HepG2 (cell line): ENCODE data around the gene NDOR1. TPM values are rescaled to one million over a fixed set of nuclear protein-coding genes. Genes with fewer than 3 reads are reported as not detected.

Experiments
- CBX1 ChIP-seq: IDR thresholded peaks from one replicate; pipeline ENCODE4 v1.6.1; 2016; ENCODE audit warnings: antibody characterized with exemption, low read depth
- FOXA3 ChIP-seq: IDR thresholded peaks from 2 replicates; pipeline ENCODE4 v1.6.1; 2016; ENCODE audit warnings: missing genetic modification reagents, missing compliant biosample characterization
- KLF12 ChIP-seq: sonication (generic); formaldehyde crosslinking; IDR thresholded peaks from 2 replicates; pipeline ENCODE4 v1.4.0; 2020; ENCODE audit warnings: missing genetic modification reagents, borderline replicate concordance
- MAF1 ChIP-seq: sonication (generic); formaldehyde crosslinking; IDR thresholded peaks from 2 replicates; pipeline ENCODE4 v1.5.0; 2020; ENCODE audit warnings: missing genetic modification reagents, borderline replicate concordance
- PLSCR1 ChIP-seq: sonication (generic); formaldehyde crosslinking; IDR thresholded peaks from 2 replicates; pipeline ENCODE4 v1.5.0; 2020; ENCODE audit warnings: missing genetic modification reagents, mild to moderate bottlenecking, borderline replicate concordance
- SKI ChIP-seq: fragments of 450-650 bp; IDR thresholded peaks from one replicate; pipeline ENCODE4 v1.6.1; 2018; ENCODE audit warnings: mild to moderate bottlenecking; ENCODE audit not compliant: partially characterized antibody
- TBP ChIP-seq: sonication (generic); formaldehyde crosslinking; IDR thresholded peaks from 2 replicates; pipeline ENCODE4 v1.5.0; 2020; ENCODE audit warnings: missing genetic modification reagents
- TMF1 ChIP-seq: sonication (generic); formaldehyde crosslinking; IDR thresholded peaks from 2 replicates; pipeline ENCODE4 v1.8.1; 2022; ENCODE audit warnings: low read depth, missing genetic modification reagents
- ZBTB21 ChIP-seq: sonication (generic); formaldehyde crosslinking; IDR thresholded peaks from 2 replicates; pipeline ENCODE4 v1.4.0; 2020; ENCODE audit warnings: missing genetic modification reagents
- ZBTB49 ChIP-seq: sonication (generic); formaldehyde crosslinking; IDR thresholded peaks from 2 replicates; pipeline ENCODE4 v1.4.0; 2020; ENCODE audit warnings: missing genetic modification reagents, borderline replicate concordance
- ZFX ChIP-seq: sonication (generic); formaldehyde crosslinking; IDR thresholded peaks from 2 replicates; pipeline ENCODE4 v1.4.0; 2020; ENCODE audit warnings: mild to moderate bottlenecking, low read depth, missing genetic modification reagents, moderate library complexity
- ZNF121 ChIP-seq: sonication (generic); formaldehyde crosslinking; IDR thresholded peaks from 2 replicates; pipeline ENCODE4 v1.5.0; 2020; ENCODE audit warnings: mild to moderate bottlenecking, missing genetic modification reagents
- ZNF180 ChIP-seq: sonication (generic); formaldehyde crosslinking; IDR thresholded peaks from 2 replicates; pipeline ENCODE4 v1.4.0; 2020; ENCODE audit warnings: low read depth, missing genetic modification reagents, borderline replicate concordance
- ZNF264 ChIP-seq: sonication (generic); formaldehyde crosslinking; IDR thresholded peaks from 2 replicates; pipeline ENCODE4 v1.4.0; 2020; ENCODE audit warnings: missing genetic modification reagents
- ZNF574 ChIP-seq: sonication (generic); formaldehyde crosslinking; IDR thresholded peaks from 2 replicates; pipeline ENCODE4 v1.4.0; 2020; ENCODE audit warnings: missing genetic modification reagents
- ZNF615 ChIP-seq: sonication (generic); formaldehyde crosslinking; IDR thresholded peaks from 2 replicates; pipeline ENCODE4 v1.5.0; 2020; ENCODE audit warnings: mild to moderate bottlenecking, missing genetic modification reagents, borderline replicate concordance
- ZNF724P ChIP-seq: sonication (generic); formaldehyde crosslinking; IDR thresholded peaks from 2 replicates; pipeline ENCODE4 v1.8.0; 2022; ENCODE audit warnings: missing genetic modification reagents, borderline replicate concordance
- ZNF891 ChIP-seq: sonication (generic); formaldehyde crosslinking; IDR thresholded peaks from 2 replicates; pipeline ENCODE4 v1.5.0; 2020; ENCODE audit warnings: mild to moderate bottlenecking, missing genetic modification reagents
- ZSCAN5A ChIP-seq: sonication (generic); formaldehyde crosslinking; IDR thresholded peaks from 2 replicates; pipeline ENCODE4 v1.8.0; 2022; ENCODE audit warnings: mild to moderate bottlenecking, missing genetic modification reagents, borderline replicate concordance
- polyA plus RNA-seq, 8 experiments: library from polyadenylated mRNA; depleted of rRNA in 3 of 8; stranded (reverse) in 7 of 8; unstranded in 1 of 8; fragments of >200 nt; fragmentation: Illumina TruSeq in 4 of 8; extraction: Trizol in 4 of 8; gene quantifications; 2 replicates each; pipeline versions ENCODE4 v1.2.1 to v1.2.3, GENCODE V29; 2011 to 2016; ENCODE audit warnings: low read depth in 4 of 8, missing spikeins in 1 of 8, mixed read lengths in 1 of 8; ENCODE audit not compliant: insufficient read depth in 1 of 8
- total RNA-seq, 5 experiments: library from RNA; depleted of rRNA; stranded (reverse); fragments of >200 nt; fragmentation: Illumina TruSeq; extraction: Trizol; gene quantifications; 2 replicates each; pipeline ENCODE4 v1.2.3, GENCODE V29; 2016; ENCODE audit warnings: low read depth in 1 of 5
- TF ChIP-seq, protein P1 (sequence below): sonication (generic); formaldehyde crosslinking; IDR thresholded peaks from 2 replicates; pipeline ENCODE4 v1.8.0; 2022; ENCODE audit warnings: missing genetic modification reagents, mild to moderate bottlenecking, borderline replicate concordance

NDOR1 gene
- total and polyA plus RNA-seq, 2 of the 13 experiments (the other 11 are each of a cell fraction or from before 2014, with no cell fraction given) = 3.6 to 8.7 TPM

DNA sequence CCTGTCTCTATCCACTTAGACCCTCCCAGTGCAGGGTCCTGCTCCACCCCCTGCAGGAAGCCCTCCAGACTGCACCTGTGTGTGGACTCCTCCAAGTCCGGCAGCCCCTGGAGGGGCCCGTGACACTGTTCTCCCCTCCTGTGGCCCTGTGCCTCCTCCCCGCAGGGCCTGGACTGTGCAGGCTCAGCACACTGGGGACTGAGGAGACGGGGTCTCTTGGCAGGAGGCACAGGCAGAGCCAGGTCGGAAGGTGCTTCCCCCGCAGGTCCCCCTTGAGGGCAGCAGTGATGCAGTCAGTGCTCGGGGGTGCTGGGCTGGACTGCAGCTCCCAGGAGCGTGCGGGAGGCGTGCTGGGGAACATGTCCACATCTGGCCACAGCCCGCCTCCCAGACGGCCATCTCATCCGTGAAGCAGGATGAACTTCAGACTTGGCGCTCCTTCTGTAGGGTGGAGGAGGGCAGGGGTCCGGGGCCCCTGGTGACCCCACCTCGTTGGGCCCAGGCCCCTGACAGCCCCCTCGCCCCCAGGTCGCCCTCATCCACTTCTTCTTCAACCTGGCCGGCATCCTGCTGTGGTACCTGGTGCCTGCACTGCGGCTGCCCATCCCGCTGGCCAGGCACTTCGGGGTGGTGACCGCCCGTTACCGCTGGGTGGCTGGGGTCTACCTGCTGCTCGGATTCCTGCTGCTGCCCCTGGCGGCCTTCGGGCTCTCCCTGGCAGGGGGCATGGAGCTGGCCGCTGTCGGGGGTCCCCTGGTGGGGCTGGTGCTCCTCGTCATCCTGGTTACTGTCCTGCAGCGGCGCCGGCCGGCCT is 30.1 kb downstream of the NDOR1 start (continued):
- TF ChIP-seq ZNF574 = peak; percentile 54; the same call in 1 of the 2 replicates
- peak; percentile 34; the same call in 1 of the 2 replicates for TF ChIP-seq FOXA3 (CRISPR knock-in tag)
- no peak for TF ChIP-seq ZNF615 (CRISPR knock-in tag)
- no peak for TF ChIP-seq CBX1
- TF ChIP-seq PLSCR1 (CRISPR knock-in tag) = no peak
- no peak for TF ChIP-seq SKI
- TF ChIP-seq KLF12 = 0 out of 2 replicates have a peak, but pooled peaks have one; percentile 12
- TF ChIP-seq ZBTB21 (CRISPR knock-in tag) = no peak
- no peak for TF ChIP-seq ZNF180 (CRISPR knock-in tag)
- TF ChIP-seq, protein P1, sequence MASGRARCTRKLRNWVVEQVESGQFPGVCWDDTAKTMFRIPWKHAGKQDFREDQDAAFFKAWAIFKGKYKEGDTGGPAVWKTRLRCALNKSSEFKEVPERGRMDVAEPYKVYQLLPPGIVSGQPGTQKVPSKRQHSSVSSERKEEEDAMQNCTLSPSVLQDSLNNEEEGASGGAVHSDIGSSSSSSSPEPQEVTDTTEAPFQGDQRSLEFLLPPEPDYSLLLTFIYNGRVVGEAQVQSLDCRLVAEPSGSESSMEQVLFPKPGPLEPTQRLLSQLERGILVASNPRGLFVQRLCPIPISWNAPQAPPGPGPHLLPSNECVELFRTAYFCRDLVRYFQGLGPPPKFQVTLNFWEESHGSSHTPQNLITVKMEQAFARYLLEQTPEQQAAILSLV (CRISPR knock-in tag) = 0 out of 2 replicates have a peak, but pooled peaks have one; percentile 13
- TF ChIP-seq TMF1 (CRISPR knock-in tag) = peak; percentile 22; the same call in 1 of the 2 replicates
- TF ChIP-seq ZNF891 (CRISPR knock-in tag) = no peak; the same call in 1 of the 2 replicates
- TF ChIP-seq ZBTB49 (CRISPR knock-in tag) = no peak
- no peak for TF ChIP-seq TBP (CRISPR knock-in tag)
- TF ChIP-seq ZNF264 (CRISPR knock-in tag) = peak; percentile 47; the same call in 1 of the 2 replicates
- TF ChIP-seq MAF1 (CRISPR knock-in tag) = 0 out of 2 replicates have a peak, but pooled peaks have one; percentile 51
- peak; percentile 8; the same call in 1 of the 2 replicates for TF ChIP-seq ZFX (CRISPR knock-in tag)
- TF ChIP-seq ZNF724P (CRISPR knock-in tag) = no peak
- 0 out of 2 replicates have a peak, but pooled peaks have one; percentile 43 for TF ChIP-seq ZSCAN5A (CRISPR knock-in tag)
- TF ChIP-seq ZNF121 = no peak
